Endothelial cell of umbilical vein (primary cell): ENCODE data around the gene RTEL1. TPM values are rescaled to one million over a fixed set of nuclear protein-coding genes. Genes with fewer than 3 reads are reported as not detected.

Source experiments
- BruUV-seq: library from RNA; stranded (reverse); fragments of 400-500 nt; replicated peaks from 2 replicates; lab custom pipeline; 2021; lab: Mats Ljungman, UMichigan
- CTCF ChIA-PET: fragments of 300-600, 350-600 bp; sonication (Branson Sonifier 250); formaldehyde crosslinking; loops from one replicate; lab custom pipeline; 2021; ENCODE audit warnings: antibody characterized with exemption, inconsistent platforms; lab: Charles Lee
- POLR2A ChIA-PET: fragments of 300-600, 350-600 bp; sonication (Branson Sonifier 250); formaldehyde crosslinking; loops from one replicate; lab custom pipeline; 2021; ENCODE audit warnings: antibody characterized with exemption, inconsistent platforms; lab: Charles Lee
- DNase-seq: peaks from one replicate; pipeline ENCODE4 v3.0.0-alpha.2; 2011; ENCODE audit warnings: low read depth, low spot score
- FAIRE-seq: peaks from 2 replicates; lab custom pipeline; 2011; peaks lifted over from hg19 to GRCh38; lab: Jason Lieb, UNC
- H2AFZ ChIP-seq: 2 replicates; pipeline ENCODE4 v1.6.0; 2012; ENCODE audit warnings: low read depth, low read length, control low read depth, inconsistent platforms
- H3K27ac ChIP-seq: 2 replicates; pipeline ENCODE4 v1.5.1; 2011; ENCODE audit warnings: low read depth, mild to moderate bottlenecking, control low read depth, low read length, moderate library complexity; ENCODE audit not compliant: insufficient read depth
- H3K27me3 ChIP-seq, 2 experiments: 2 replicates each; pipeline versions ENCODE4 v1.6.0 to v1.6.1; 2011; ENCODE audit warnings: low read length in 2 of 2, mixed read lengths in 1 of 2; ENCODE audit not compliant: control insufficient read depth in 2 of 2, insufficient read depth in 2 of 2
- H3K36me3 ChIP-seq, 2 experiments: 2 replicates in 1 of 2; 3 replicates in 1 of 2; pipeline ENCODE4 v1.5.1; 2011; ENCODE audit warnings: low read length in 2 of 2, mild to moderate bottlenecking in 1 of 2, moderate library complexity in 1 of 2; ENCODE audit not compliant: control insufficient read depth in 2 of 2, insufficient read depth in 2 of 2; ENCODE audit errors: extremely low read depth in 1 of 2
- H3K4me1 ChIP-seq: 3 replicates; pipeline ENCODE4 v1.5.1; 2011; ENCODE audit warnings: mild to moderate bottlenecking, low read length; ENCODE audit not compliant: control insufficient read depth, insufficient read depth; ENCODE audit errors: extremely low read depth
- H3K4me2 ChIP-seq: 2 replicates; pipeline ENCODE4 v1.6.1; 2011; ENCODE audit warnings: low read length, control low read depth, mixed read lengths; ENCODE audit not compliant: insufficient read depth
- H3K4me3 ChIP-seq, 3 experiments: fragments of 200-600 bp in 1 of 3; sonication (generic), shearing (Covaris generic) in 1 of 3; replicated peaks in 1 of 3; 2 replicates each; pipeline ENCODE4 v1.5.1; 2011 to 2016; ENCODE audit warnings: control low read depth in 3 of 3, low read length in 3 of 3, mild to moderate bottlenecking in 2 of 3, inconsistent platforms in 1 of 3, low read depth in 1 of 3, moderate library complexity in 1 of 3; ENCODE audit not compliant: insufficient read depth in 1 of 3
- H3K79me2 ChIP-seq: 2 replicates; pipeline ENCODE4 v1.6.0; 2012; ENCODE audit warnings: low read length, inconsistent platforms; ENCODE audit not compliant: control insufficient read depth, insufficient read depth
- H3K9ac ChIP-seq: replicated peaks from 2 replicates; pipeline ENCODE3; 2011; ENCODE audit warnings: low read length, control low read depth; ENCODE audit not compliant: insufficient read depth; ENCODE audit errors: extremely low read depth
- H3K9me1 ChIP-seq: replicated peaks from 3 replicates; pipeline ENCODE4 v1.6.0; 2011; ENCODE audit warnings: mild to moderate bottlenecking, low read length; ENCODE audit not compliant: control insufficient read depth, insufficient read depth; ENCODE audit errors: extremely low read depth
- H3K9me3 ChIP-seq: replicated peaks from 2 replicates; pipeline ENCODE4 v1.5.1; 2012; ENCODE audit warnings: low read length, inconsistent platforms; ENCODE audit not compliant: control insufficient read depth, insufficient read depth
- H4K20me1 ChIP-seq: replicated peaks from 2 replicates; pipeline ENCODE3; 2011; ENCODE audit warnings: mild to moderate bottlenecking, low read length; ENCODE audit not compliant: control insufficient read depth, insufficient read depth; ENCODE audit errors: extremely low read depth
- CTCF ChIP-seq, 2 donors: IDR thresholded peaks; 1 replicate in 1 of 2; 2 replicates in 1 of 2; pipeline ENCODE4 v1.5.1; 2011; ENCODE audit warnings: low read length in 2 of 2, mild to moderate bottlenecking in 2 of 2, moderate library complexity in 2 of 2, control low read depth in 1 of 2, inconsistent platforms in 1 of 2, low read depth in 1 of 2; ENCODE audit not compliant: insufficient read depth in 1 of 2; ENCODE audit errors: extremely low read depth in 1 of 2
- EZH2 ChIP-seq: IDR thresholded peaks from 2 replicates; pipeline ENCODE4 v1.6.1; 2012; ENCODE audit warnings: borderline replicate concordance, low read depth, mild to moderate bottlenecking, moderate library complexity, low read length, inconsistent platforms; ENCODE audit not compliant: severe bottlenecking
- FOS ChIP-seq: IDR thresholded peaks from 2 replicates; pipeline ENCODE4 v1.6.1; 2011; ENCODE audit warnings: mild to moderate bottlenecking, low read length, moderate library complexity, borderline replicate concordance; ENCODE audit not compliant: insufficient read depth
- GATA2 ChIP-seq: IDR thresholded peaks from 2 replicates; pipeline ENCODE4 v1.7.0; 2011; ENCODE audit warnings: low read depth, mild to moderate bottlenecking, moderate library complexity, mixed read lengths, low read length; ENCODE audit not compliant: insufficient read length, insufficient read depth
- JUN ChIP-seq: IDR thresholded peaks from 2 replicates; pipeline ENCODE4 v1.6.1; 2011; ENCODE audit warnings: borderline replicate concordance, low read depth; ENCODE audit not compliant: insufficient read length, insufficient read depth
- MAX ChIP-seq: IDR thresholded peaks from 2 replicates; pipeline ENCODE4 v1.6.1; 2011; ENCODE audit not compliant: insufficient read depth, insufficient read length
- MYC ChIP-seq: IDR thresholded peaks from one replicate; pipeline ENCODE4 v1.6.1; 2011; ENCODE audit warnings: mild to moderate bottlenecking, low read depth, low read length
- POLR2A ChIP-seq: IDR thresholded peaks from 2 replicates; pipeline ENCODE4 v1.6.1; 2012; ENCODE audit warnings: low read depth, mild to moderate bottlenecking, control low read depth, low read length
- POLR2AphosphoS5 ChIP-seq: IDR thresholded peaks from 2 replicates; pipeline ENCODE4 v1.6.1; 2012; ENCODE audit warnings: low read depth, mild to moderate bottlenecking, control low read depth, low read length, moderate library complexity; ENCODE audit not compliant: insufficient read depth
- dilution Hi-C: fragments of 300-500 bp; cut with MboI; formaldehyde crosslinking; loops from one replicate; pipeline ENCODE4 v1.15.0; 2019; ENCODE audit warnings: low sequenced_read_pairs; ENCODE audit not compliant: extremely low pct_ligation_motif_present
- intact Hi-C: fragments of 100-400 bp; cut with micrococcal nuclease; formaldehyde crosslinking; loops from one replicate; pipeline ENCODE4 v1.10.0; 2022
- polyA plus RNA-seq, 4 experiments: library from polyadenylated mRNA; depleted of rRNA in 3 of 4; stranded (reverse) in 3 of 4; unstranded in 1 of 4; fragments of >200 nt; gene quantifications; 2 replicates each; pipeline versions ENCODE4 v1.2.1 to v1.2.3, GENCODE V29; 2011 to 2012; ENCODE audit warnings: missing spikeins in 1 of 4
- total RNA-seq: library from RNA; stranded (reverse); gene quantifications from 2 replicates; pipeline ENCODE4 v1.2.3, GENCODE V29; 2021

The RTEL1 gene
- total and polyA plus RNA-seq, 2 donors (not counting 3 experiments of a cell fraction or from before 2014, with no cell fraction given), result 17.0 to 44.9 TPM

- Histone ChIP-seq H3K9ac (peak overlapping the region; percentile 73), H3K27ac (peak overlapping the region; percentile 29)
These were observed 50.4 kb downstream of the RTEL1 start for GRCh38 chr20:63708301-63709148.

More at GRCh38 chr20:63708301-63709148, 50.4 kb downstream of the RTEL1 start:
- Histone ChIP-seq H3K36me3 (peaks cover 13 to 28% of the 10 kb centered on the region in 2 experiments), H3K4me3 (peak overlapping the region; percentile 62 to 77 (median 70)), H3K79me2 (peaks cover 71% of the 10 kb centered on the region), H3K4me1 (peaks cover 14% of the 10 kb centered on the region), H3K9me1 (no peaks in the 10 kb centered on the region), H3K9me3 (no peaks in the 10 kb centered on the region), H2AFZ (no peak overlapping the region), H3K4me2 (peak overlapping the region; percentile 64), H4K20me1 (no peaks in the 10 kb centered on the region), H3K27me3 (no peaks in the 10 kb centered on the region)
- CTCF ChIA-PET, result interaction anchor here (0.8 to 2.8 kb wide), 18 partner anchors 10 to 265 kb away, joined by 3 to 19 read pairs (median 5); partner anchors contain the start of genes GMEB2, LIME1, RTEL1 and SLC2A4RG
- POLR2A ChIA-PET, result interaction anchor here (0.6 to 1.8 kb wide), 3 partner anchors 9 to 50 kb away, joined by 3 to 9 read pairs (median 8); partner anchors contain the start of gene RTEL1
- intact Hi-C loops (loop anchor here (5.0 kb wide), 2 partner anchors 81 to 249 kb away; partner anchors contain the start of genes GMEB2 and UCKL1), dilution Hi-C loops (no loop called here)
- peak; percentile 37 for FAIRE-seq
- TSS peak; percentile 12 for BruUV-seq
- DNase-seq, result no peak
- no peak for TF ChIP-seq CTCF (IDR thresholded peaks at IDR 0.05; ENCODE audit: extremely low read depth in 1 of 2, insufficient read depth in 1 of 2, low read depth in 1 of 2, low read length in 2 of 2)
- TF ChIP-seq JUN, result no peak
- TF ChIP-seq POLR2A, result no peak
- TF ChIP-seq POLR2AphosphoS5, result no peak
- TF ChIP-seq EZH2, result no peak
- TF ChIP-seq MYC, result no peak
- TF ChIP-seq MAX, result no peak
- TF ChIP-seq GATA2, result no peak
- TF ChIP-seq FOS, result no peak
